Stimulated activated CD4-positive, alpha-beta T cell treated with anti-CD3 and anti-CD28 coated beads, TNF-alpha, amount 100 ng/mL, for 1 hour (primary cell): ENCODE results near the gene SUSD6.
"Not testable (repeated sequence)": the region's sequence is repeated elsewhere in the genome, so short reads cannot be mapped to it uniquely, and the experiment has no call there.

Experiments
- DNase-seq, 3 donors: peaks; one replicate each; pipeline ENCODE4 v3.0.0-alpha.2; 2020; ENCODE audit warnings: low read depth in 3 of 3, low spot score in 1 of 3

The SUSD6 gene

DNA sequence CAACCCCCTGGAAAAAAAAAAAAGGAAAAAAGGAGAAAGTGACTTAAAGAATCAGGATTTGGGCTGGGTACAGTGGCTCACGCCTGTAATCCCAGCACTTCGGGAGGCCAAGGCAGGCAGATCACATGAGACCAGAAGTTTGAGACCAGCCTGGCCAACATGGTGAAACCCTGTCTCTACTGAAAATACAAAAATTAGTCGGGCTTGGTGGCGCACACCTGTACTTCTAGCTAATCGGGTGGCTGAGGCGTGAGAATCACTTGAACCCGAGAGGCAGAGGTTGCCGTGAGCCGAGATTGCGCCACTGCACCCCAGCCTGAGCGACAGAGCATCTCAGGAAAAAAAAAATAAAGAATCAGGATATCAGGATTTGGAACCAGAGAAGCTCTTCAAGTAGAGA lies 36.2 kb downstream of the SUSD6 start:
- DNase-seq = not testable (repeated sequence)

DNA sequence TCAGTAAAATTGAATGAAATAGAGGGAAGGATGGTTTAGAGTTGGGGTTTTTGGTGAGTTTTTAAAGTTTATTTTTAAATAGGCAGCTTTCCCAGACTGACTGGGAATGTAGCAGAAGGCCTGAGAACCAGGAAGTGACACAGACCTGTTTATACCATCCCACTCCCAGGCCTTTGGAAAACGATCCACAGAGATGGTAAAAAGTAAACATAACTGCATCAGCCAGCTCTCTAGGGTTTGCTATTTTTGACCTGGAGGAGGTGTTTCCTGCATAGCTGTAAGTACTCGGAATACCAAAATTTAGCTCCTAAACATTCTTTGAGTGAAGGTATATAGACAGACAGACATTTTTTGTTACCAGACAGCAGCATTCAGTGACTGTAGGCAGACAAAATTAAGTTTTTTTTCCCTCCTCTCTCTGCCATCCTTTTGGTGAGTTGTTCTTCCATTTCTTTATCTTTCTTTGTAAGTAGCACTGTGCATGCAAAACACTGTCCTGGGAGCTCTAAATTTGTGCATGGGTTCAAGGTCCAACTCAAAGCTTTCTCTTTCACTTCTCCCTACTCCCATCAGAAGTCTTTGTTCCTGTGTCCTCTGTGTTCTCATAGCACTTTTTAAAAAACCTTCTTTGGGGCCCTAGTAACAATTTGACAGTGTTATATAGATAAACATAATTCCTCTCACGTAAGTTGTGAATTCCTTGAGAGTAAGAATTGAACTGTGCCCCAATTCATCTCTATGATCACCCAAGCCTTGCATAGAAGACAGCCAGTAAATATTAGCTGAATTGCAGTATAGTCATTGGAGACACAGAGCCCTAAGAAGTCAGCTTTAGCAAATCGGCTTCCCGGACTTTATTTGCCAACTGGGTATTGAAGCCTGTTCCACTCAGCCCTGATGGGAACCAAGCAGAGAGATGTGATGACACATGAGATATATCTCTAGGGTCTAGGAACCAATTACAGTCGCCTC lies 37.4 kb downstream of the SUSD6 start:
- no peak for DNase-seq

DNA sequence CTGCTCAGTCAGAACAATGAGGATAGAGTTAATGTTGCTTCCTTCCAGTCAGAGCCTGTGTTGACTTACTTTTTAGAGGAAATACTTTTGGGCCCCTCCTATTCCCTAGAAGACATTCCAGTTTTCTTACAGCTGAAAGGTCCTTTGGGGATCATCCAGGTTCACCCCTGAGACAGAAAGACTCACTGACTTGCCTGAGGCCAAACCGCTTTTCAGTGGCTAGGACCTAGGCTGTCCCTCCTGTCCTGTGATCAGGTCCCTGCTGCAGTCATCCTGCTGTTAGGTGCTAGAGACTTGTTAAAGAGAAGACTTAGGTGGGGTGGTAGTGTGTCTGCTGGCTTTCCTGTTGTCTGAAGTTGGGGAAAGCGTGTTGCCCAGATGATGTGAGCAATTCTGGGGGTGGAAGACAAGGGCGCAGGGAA lies 39.6 kb downstream of the SUSD6 start:
- DNase-seq = no peak

DNA sequence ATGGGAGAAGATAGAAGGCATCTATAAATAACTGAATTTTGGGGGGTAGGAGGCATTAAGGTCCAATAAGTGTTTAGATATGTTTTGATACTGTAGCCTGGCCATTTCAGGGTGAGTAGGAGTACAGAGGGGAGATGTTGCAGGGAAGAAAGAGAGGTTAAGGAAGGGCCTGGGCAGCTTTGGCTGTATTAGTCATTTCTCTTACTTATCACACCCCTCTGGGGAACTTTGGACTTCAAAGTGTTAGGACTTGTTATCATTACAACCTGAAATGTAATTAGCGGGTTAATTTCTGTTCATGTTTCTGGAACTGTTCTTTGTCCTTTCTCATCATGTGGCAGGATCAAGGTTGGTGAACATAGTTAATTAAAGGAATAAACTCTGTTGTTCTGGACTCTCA lies 40.3 kb downstream of the SUSD6 start:
- DNase-seq = no peak

DNA sequence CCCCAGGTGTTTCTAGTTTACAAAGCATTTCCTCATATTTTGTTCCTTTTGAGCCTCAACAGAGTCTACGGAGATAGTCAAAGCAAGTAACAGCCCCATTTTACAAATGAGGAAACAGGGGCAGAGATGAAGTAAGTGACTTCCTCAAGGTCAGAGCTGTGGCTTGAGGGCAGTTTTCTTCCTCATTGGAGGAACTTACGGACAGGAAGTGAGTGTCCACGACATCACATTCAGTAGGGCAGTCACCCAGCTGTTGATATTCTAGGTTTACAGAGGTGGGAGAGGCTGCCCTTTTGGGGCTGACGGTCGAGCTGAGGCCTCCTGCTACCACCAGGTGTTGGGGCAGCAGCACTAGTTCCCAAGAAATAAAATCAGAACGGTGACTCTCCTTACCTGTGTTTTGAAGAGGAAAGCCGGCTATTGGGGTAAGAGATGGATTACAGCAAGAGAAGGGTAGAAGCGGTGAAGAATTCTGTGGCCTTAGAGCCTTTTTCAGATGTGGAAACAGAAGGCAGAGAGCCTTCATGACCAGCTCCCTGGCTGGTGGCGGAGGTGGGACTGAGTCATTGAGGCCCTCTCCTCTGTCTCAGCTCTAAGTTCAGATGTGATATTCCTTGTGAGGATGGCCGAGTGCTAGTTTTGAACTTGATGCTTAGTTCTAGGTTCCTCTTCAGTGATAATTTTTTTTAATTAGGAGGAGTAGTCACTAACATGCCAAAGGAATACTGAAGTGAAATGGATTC lies 41.7 kb downstream of the SUSD6 start:
- DNase-seq = no peak

DNA sequence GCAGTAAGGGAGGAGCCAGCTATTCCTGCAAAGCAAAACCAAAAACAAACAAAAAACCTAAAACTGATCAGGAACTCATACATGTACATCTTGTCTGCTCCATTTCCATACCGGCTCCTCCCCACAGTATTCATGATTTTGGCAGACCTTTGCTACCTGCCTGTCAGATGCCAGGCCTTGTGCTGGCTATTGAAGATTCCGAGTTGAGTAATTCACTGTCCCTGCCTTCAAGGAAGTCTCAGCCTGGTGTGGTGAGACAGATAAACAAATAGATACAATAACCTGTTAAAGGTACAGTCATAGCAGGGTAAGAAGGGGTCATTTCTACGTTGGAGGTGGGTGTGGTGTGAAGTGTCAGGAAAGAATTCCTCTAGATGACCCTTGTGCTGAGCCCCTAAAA lies 42.7 kb downstream of the SUSD6 start:
- no peak for DNase-seq

DNA sequence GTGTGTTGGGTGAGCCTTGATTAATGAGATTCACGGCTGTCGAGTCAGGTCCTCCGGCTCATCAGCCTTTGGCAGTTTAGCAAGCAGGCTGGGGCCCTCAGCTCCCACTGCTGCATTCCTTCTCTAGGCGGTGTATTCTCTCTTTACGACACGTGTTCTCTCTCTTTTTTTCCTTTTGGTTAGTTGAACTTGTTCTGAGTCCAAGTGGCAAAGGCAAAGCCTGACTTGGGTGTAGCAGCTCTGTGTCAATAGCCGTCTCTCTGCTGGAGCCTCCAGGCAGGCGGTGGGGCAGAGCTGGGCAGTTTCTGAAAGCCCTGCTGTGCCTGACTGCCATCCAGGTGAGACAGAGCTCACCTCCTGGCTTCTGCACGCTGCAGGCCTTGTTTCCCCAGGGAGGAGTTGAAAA lies 46.6 kb downstream of the SUSD6 start:
- DNase-seq = no peak

DNA sequence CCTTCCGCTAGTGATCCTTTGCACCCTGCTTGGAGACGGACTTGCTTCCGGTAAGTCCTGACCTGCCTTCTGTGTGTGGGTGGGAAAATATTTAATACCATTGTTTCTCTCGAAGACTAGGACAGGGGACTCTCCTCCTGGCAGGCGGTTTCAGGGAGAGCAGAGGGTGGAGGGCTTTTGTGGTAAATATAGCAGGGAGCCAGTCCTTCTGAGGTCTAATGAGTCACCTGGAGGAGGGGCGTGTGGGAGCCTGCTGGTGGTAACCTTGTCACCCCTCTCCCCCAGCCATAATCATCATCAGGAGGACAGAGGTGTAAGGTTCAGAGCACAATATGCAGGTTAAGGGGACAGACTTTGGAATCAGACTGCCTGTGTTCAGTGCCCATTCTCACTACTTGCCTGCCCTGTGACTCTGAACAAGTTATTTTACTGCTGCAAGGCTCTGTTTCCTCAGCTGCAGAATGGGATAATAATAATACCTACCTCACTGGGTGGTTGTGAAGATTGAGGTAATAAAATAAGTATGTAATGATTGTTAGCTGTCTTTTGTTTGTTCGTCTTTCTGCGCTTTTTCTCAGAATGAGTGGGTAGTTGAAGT lies 47.4 kb downstream of the SUSD6 start:
- no peak for DNase-seq

DNA sequence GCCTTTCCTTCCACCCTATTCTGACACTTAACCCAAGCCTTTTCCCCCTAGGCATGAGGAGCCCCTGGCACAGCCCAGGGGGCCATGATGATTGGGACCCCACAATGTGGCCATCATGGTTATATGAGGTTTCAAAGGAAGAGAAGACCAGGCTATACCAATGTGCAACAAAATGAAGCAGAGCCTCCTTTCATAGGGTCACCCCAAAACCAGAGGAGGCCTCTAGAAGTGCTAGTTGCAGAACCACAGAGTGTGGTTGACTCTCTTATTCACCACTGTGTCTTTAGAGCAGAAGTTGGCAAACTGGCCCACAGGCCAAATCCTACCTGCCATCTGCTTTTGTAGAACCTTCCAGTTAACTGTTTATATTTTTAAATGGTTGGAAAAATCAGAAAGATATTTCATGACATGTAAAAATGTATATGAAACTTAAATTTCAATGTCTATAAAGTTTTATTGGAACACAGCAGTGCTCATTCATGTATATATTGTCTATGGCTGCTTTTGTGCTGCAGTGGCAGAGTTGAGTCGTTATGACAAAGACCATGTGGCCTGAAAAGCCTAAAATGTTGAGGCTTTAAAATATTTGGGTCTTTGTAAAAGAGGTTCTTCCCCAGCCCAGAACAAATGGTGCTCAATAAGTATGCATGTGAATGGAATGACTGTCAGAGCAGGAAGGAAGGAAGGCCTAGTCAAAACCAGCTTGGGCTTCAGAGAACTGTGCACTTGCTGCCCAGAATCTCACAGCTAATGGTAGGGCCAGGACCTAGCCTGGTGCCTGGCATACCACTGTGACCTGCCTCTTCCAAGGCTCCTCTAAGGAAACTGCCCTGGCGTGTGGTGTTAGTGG lies 49.2 kb downstream of the SUSD6 start:
- DNase-seq = no peak

DNA sequence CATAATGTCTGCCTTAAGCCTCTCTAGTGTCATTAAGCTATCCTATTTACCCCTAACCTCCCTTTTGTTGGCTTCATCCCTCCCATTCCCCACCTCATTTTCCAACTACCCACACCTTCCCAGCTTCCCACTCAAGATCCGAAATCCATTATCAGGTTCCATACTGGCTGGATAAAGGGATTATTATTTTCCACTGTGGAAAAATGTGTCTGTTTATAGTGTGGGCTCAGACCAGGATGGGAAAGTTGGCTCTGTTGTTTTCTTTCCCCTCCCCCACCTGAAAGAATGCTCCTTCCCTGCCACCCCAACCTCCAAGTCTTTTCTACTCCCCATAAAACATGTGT lies 49.8 kb downstream of the SUSD6 start:
- no peak for DNase-seq

DNA sequence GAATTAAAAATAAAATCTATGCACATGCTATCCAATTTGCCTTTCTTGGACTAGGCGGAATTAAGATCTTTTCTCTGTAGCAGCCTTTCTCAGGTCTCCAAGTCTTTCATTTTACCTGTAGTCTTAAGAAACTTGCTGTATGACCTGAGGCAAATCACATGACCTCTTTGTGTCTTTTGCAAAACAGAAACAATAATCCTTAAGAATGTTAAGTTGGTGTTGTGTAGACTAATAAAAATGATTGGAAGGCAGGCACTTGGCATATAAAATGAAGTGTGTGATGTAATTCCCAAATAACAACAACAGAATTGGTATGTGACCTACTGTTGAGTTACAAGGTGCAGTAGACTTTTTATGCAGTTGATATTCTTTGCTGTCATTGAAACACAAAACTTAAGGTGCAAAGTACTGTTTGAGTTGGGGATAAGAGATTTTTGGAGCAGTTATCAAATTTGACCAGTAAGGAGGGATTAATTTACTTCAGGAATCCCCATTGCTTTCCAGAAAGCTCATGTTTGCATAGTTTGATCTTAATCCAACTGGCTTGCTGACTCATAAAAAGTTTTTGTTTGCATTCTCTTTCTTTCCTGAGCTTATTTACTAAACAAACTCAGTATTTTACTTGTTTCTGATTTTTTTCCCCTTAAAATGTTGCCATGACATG lies 51.4 kb downstream of the SUSD6 start:
- DNase-seq = no peak

DNA sequence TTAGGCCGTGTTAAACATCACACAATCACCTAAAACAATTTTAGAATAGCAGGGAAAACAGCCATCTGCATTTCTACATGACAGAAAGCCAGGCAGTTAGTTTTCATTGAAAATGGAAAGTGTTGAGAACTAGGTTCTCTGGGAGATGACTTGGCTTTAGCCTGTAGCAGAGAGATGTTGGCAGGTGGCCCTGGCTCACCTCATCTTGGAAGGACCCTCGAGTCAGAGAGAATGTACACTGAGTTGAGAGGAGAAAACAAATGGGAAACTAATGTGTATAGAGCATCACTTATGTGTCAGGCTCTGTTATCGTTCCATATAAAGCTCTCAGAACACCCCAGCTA lies 51.9 kb downstream of the SUSD6 start:
- DNase-seq = no peak

DNA sequence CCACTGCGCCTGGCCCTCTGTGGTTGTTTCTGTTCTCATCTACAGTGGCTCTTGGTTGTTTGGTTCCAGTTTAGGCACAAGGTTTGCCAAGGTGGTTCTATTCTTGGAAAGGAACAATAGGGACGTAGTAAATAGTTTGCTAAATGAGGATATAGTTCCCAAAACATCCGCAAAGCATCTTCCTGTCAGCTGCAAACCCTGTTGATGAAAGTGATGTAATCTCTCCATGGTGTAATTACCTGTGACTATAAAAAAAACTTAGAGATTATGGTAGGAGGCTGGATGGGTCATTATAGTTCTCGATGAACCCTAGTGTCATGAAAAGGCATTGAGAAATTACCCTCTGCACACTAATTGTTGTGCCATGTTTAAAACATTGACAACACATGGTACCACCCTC lies 52.9 kb downstream of the SUSD6 start:
- no peak for DNase-seq

DNA sequence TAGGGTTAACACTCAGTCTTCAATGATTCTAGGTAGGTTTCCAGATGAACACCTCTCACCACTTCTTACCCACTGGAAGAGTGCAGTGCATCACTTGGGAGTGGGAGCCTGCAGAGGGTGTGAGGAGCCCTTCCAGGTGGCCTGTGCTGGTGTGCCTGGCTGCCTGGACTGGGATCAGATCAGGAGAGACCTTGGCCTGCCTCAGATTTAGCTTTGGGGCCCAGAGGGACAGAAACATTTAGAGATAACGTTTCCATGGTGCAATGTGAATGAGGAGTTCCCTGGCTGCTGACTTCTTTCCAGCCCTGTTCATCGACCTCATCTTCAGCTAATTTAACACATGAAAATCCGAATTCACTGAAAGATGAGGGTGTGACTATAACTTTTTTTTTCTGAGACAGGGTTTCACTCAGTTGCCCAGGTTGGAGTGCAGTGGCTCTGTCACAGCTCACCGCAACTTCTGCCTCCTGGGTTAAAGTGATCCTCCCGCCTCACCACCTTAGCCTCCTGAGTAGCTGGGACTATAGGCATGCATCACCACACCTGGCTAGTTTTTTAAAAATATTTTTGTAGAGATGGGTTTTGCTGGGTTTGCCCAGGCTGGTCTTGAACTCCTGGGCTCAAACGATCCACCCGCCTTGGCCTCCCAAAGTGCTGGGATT lies 53.6 kb downstream of the SUSD6 start:
- no peak for DNase-seq

DNA sequence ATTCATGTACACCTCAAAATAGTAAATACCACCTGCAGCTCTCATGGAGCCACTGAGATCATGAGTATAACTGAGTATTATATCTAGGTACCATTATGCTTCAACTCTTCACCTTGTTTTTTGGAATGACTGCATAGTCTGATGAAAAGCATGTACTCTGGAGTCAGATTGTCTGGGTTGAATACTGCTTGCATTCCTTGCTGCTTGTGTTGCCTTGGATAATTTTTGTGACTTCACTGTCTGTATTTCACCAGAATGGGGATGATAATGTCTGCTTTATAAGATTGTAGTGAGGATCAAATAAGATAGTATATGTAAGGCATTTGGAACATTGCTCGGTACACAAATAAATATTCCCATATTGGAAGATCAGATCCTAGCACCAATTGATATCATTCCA lies 54.2 kb downstream of the SUSD6 start:
- no peak for DNase-seq

DNA sequence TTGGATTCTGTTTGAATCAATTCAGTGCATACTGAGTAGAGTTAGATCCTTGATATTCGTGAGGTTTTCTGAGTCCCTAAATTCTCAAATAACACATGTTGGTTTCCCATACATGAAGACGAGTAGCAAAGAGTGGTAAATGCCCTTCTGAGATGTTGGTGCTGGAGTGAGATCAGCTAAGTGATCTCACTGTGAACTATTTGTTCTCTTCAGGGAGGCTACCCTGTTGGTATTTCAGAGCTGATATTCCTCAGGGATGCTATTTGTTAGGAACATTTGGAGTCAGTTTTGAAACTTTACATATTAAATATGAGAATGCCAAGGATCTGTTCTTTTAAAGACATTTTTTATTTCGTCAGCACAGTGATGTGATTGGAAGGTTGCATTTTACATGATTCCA lies 54.7 kb downstream of the SUSD6 start:
- no peak for DNase-seq

DNA sequence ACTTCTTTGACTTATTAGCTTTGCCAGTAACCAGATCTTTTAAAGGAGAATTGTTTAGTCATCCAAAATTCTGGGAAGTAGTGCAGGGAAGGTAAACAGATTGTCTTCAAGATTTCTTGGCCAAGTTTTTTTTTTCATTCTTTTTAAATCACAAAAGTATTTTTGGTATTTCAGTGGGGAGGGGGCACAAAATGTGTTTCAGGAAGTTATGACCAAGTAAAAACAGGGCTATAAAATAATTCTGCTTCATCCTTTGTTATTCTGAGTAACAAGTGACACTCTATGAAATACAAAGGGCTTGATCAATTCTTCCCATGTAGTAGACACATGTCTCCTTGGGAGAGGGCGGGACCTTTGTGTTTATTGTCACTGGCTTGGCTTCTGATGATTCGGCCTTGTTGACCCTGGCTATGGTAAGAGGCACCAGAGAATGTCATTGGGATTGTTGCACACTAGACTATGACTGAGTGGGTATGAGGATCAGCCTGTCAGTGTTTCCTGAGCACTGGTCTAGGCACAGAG lies 55.4 kb downstream of the SUSD6 start:
- no peak for DNase-seq

DNA sequence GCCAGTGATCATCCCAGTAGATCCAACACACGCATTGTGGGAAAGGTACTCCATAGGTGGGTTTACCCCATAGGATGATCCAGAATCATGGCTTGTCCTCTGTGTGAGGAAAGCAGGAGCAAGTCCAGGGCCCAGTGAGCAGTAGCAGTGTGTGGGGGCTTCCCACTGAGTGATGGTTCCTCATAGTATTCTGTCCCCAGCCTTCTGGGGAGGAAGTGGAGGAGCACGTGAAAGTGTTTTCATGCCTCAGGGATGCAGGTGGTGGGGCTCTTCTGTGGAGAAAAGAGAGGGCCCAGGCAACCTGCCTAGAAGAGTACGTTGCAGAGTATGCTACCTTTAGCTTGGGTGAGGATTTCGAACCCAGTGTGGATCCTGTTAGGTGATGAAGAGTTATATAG lies 56.5 kb downstream of the SUSD6 start:
- DNase-seq = no peak

DNA sequence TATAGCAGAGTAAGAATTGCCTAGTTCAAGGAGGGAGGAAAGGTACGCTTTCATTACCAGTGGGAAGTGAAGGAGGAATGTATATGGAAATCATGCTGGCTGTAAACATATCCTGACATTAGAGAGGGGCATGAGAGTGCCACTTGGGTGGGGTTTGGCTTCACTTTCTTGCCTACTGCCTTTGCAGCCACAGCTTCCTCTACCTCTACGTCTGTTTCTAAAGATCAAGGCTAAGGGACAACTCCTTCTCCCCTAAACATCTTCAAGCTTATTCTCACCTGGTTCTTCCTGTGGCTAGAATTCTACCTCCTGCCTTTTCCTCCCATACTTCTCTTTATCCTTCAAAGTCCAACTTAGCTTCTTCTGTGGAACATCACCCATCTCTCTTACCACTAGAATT lies 58.0 kb downstream of the SUSD6 start:
- no peak for DNase-seq

DNA sequence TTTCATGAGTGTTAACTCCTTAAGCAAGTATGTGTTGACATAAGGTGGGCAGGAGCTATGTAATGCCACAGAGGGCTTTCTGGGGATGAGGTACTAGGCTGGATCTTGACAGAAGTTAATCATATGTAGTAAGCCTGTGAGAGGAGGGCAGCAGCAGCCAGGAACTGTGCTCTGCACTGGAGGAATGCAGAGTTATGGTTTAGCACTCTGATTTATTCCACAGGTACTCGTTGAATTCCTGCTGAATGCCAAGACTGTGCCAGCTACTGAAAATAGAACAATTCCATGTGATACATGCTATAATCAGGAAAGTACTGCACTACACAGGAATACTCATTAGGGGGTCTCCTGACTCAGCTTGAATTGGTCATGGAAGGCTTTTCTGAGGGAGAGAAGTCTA lies 58.7 kb downstream of the SUSD6 start:
- DNase-seq = no peak
